Loucy (cell line): ENCODE measurements around the gene TINCR.

Source experiments
- H2AFZ ChIP-seq: fragments of 200-600 bp; sonication (generic); 2 replicates; pipeline ENCODE4 v1.6.0; 2016; ENCODE audit warnings: antibody characterized with exemption, mild to moderate bottlenecking, low read length, moderate library complexity
- H3F3A ChIP-seq: fragments of 200-600 bp; 2 replicates; pipeline ENCODE4 v1.6.0; 2016; ENCODE audit warnings: antibody characterized with exemption, low read depth, mild to moderate bottlenecking
- H3K27me3 ChIP-seq: fragments of 200-600 bp; sonication (generic); 2 replicates; pipeline ENCODE4 v1.6.1; 2014; ENCODE audit warnings: low read length, mild to moderate bottlenecking; ENCODE audit not compliant: insufficient read depth, poor library complexity, severe bottlenecking
- H3K36me3 ChIP-seq: fragments of 200-600 bp; sonication (generic); 2 replicates; pipeline ENCODE4 v1.6.1; 2016; ENCODE audit warnings: low read length; ENCODE audit not compliant: insufficient read depth
- H3K4me1 ChIP-seq: fragments of 200-600 bp; sonication (generic); 2 replicates; pipeline ENCODE4 v1.5.1; 2014; ENCODE audit warnings: low read length, mild to moderate bottlenecking; ENCODE audit not compliant: insufficient read depth, poor library complexity, severe bottlenecking
- H3K4me2 ChIP-seq: fragments of 200-600 bp; sonication (generic); 2 replicates; pipeline ENCODE4 v1.6.0; 2014; ENCODE audit warnings: antibody characterized with exemption, low read length, low read depth, mild to moderate bottlenecking; ENCODE audit not compliant: poor library complexity, severe bottlenecking
- H3K4me3 ChIP-seq: fragments of 200-600 bp; sonication (generic); 2 replicates; pipeline ENCODE4 v1.5.1; 2014; ENCODE audit warnings: low read length, mild to moderate bottlenecking, mixed read lengths; ENCODE audit not compliant: poor library complexity, severe bottlenecking
- H3K79me2 ChIP-seq: fragments of 200-600 bp; sonication (generic); 2 replicates; pipeline ENCODE4 v1.6.1; 2014; ENCODE audit warnings: low read length; ENCODE audit not compliant: insufficient read depth
- H3K9ac ChIP-seq: fragments of 200-600 bp; sonication (generic); 2 replicates; pipeline ENCODE4 v1.6.0; 2014; ENCODE audit warnings: mild to moderate bottlenecking, low read depth, low read length, moderate library complexity; ENCODE audit not compliant: poor library complexity, severe bottlenecking
- H3K9me2 ChIP-seq: fragments of 200-600 bp; sonication (generic); replicated peaks from 2 replicates; pipeline ENCODE4 v1.6.1; 2016; ENCODE audit warnings: low read depth, low read length, mixed read lengths
- H3K9me3 ChIP-seq: fragments of 200-600 bp; sonication (generic); 2 replicates; pipeline ENCODE4 v1.6.1; 2014; ENCODE audit warnings: mild to moderate bottlenecking, antibody characterized with exemption, low read length, low read depth; ENCODE audit not compliant: insufficient read depth
- H4K20me1 ChIP-seq: fragments of 200-600 bp; sonication (generic); 2 replicates; pipeline ENCODE4 v1.6.0; 2014; ENCODE audit warnings: antibody characterized with exemption, low read length, mild to moderate bottlenecking; ENCODE audit not compliant: insufficient read depth, poor library complexity, severe bottlenecking
- CTCF ChIP-seq: fragments of 200-600 bp; sonication (generic); conservative IDR thresholded peaks from 2 replicates; pipeline ENCODE4 v1.5.1; 2014; ENCODE audit warnings: mild to moderate bottlenecking, antibody characterized with exemption, low read length
- EZH2phosphoT487 ChIP-seq: fragments of 200-600 bp; IDR thresholded peaks from 2 replicates; pipeline ENCODE4 v1.6.1; 2018; ENCODE audit warnings: antibody characterized with exemption, mild to moderate bottlenecking, moderate library complexity, borderline replicate concordance

Gene TINCR

GRCh38 chr19:5587661-5588060 is 19.9 kb upstream of the TINCR start:
- H3K9me3 ChIP-seq: no peaks in the 10 kb centered on the region
- H3K4me3 ChIP-seq: no peak overlapping the region
- no peak overlapping the region for H2AFZ ChIP-seq
- peaks cover 66% of the 10 kb centered on the region; the same call in 1 of the 2 replicates for H3K36me3 ChIP-seq
- no peak overlapping the region for H3K9ac ChIP-seq
- H3K79me2 ChIP-seq: no peaks in the 10 kb centered on the region; the same call in 1 of the 2 replicates
- H3K4me2 ChIP-seq: no peak overlapping the region
- no peak for TF ChIP-seq EZH2phosphoT487
- no peak for TF ChIP-seq CTCF
- no peaks in the 10 kb centered on the region for H3K27me3 ChIP-seq
- peaks cover 3% of the 10 kb centered on the region for H4K20me1 ChIP-seq
- H3K4me1 ChIP-seq: peaks cover 6% of the 10 kb centered on the region
- H3K9me2 ChIP-seq: no peaks in the 10 kb centered on the region
- H3F3A ChIP-seq: no peaks in the 10 kb centered on the region

- Histone ChIP-seq H4K20me1 (peaks cover 3% of the 10 kb centered on the region), H3K4me2 (no peak overlapping the region), H2AFZ (no peak overlapping the region), H3K4me3 (no peak overlapping the region), H3K79me2 (no peaks in the 10 kb centered on the region; the same call in 1 of the 2 replicates), H3K27me3 (no peaks in the 10 kb centered on the region), H3K9me3 (no peaks in the 10 kb centered on the region), H3F3A (no peaks in the 10 kb centered on the region), H3K9me2 (no peaks in the 10 kb centered on the region), H3K4me1 (peaks cover 6% of the 10 kb centered on the region), H3K36me3 (peaks cover 60% of the 10 kb centered on the region; the same call in 1 of the 2 replicates), H3K9ac (no peak overlapping the region)
- TF ChIP-seq EZH2phosphoT487: no peak
- no peak for TF ChIP-seq CTCF
Observed at GRCh38 chr19:5587071-5587455, 19.3 kb upstream of the TINCR start.

DNA sequence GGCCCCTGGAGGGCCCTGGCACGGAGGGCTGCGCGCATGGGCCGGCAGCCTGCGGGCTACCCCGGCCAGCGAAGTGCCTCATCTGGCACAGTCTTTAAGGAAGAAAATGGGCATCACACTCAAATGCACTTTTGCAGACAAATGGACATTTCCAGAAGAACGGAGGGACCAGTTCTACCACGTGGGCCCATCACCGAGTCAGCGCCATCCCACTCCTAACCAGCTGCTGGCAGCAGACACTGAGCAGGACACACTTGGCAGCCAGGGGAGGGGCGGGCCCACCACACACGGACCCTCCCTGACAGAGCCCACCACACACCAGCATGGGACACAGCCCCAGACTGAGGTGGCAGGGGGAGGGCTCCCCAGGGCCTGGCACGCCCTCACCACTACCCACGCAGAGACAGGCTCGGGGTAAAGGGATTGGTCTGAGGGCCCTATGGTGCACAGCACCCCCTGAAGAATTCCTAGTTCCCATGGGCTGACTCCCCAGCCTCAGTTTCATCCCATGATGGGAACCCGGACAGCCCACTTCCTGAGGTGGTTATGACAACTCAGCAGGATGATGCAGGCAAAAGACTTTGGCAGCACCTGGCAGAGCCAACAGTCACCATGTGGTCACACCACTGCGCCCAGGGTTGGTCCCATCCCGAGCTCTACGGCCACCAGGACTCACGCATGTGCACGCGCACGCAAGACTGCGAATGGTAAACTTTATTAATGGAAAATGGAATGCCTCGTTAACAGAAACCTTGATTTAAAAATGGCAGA is 18.7 kb upstream of the TINCR start:
- H3K9me2 ChIP-seq: no peaks in the 10 kb centered on the region
- peak overlapping the region; percentile 41 for H3K9ac ChIP-seq
- no peaks in the 10 kb centered on the region for H3K9me3 ChIP-seq
- H3K27me3 ChIP-seq: no peaks in the 10 kb centered on the region
- no peak for TF ChIP-seq EZH2phosphoT487
- TF ChIP-seq CTCF: no peak
- H3K79me2 ChIP-seq: no peaks in the 10 kb centered on the region; the same call in 1 of the 2 replicates
- no peaks in the 10 kb centered on the region for H3F3A ChIP-seq
- H2AFZ ChIP-seq: no peak overlapping the region
- H3K4me1 ChIP-seq: peaks cover 6% of the 10 kb centered on the region
- peak overlapping the region; percentile 35 for H3K4me2 ChIP-seq
- peaks cover 3% of the 10 kb centered on the region for H4K20me1 ChIP-seq
- H3K4me3 ChIP-seq: no peak overlapping the region
- H3K36me3 ChIP-seq: peaks cover 54% of the 10 kb centered on the region; the same call in 1 of the 2 replicates
